HCT116 (cell line): ENCODE data around the gene DPH6.

Experiments used
- RAD21 ChIP-seq: IDR thresholded peaks from 2 replicates; pipeline ENCODE4 v1.6.1; 2012; ENCODE audit warnings: low read depth, mild to moderate bottlenecking
- REST ChIP-seq: IDR thresholded peaks from 2 replicates; pipeline ENCODE4 v1.6.1; 2012; ENCODE audit warnings: low read depth
- ZFX ChIP-seq: fragments of 450-650 bp; IDR thresholded peaks from 2 replicates; pipeline ENCODE4 v1.6.1; 2017
- TF ChIP-seq, protein P1 (sequence below), 3 experiments: fragments of 200-600 bp in 1 of 3; sonication (generic) in 1 of 3; IDR thresholded peaks in 2 of 3; conservative IDR thresholded peaks in 1 of 3; 2 replicates each; pipeline ENCODE4 v1.5.1; 2012 to 2017; ENCODE audit warnings: low read depth in 2 of 3, low read length in 2 of 3, antibody characterized with exemption in 1 of 3, borderline replicate concordance in 1 of 3, control low read depth in 1 of 3, mild to moderate bottlenecking in 1 of 3, mixed read lengths in 1 of 3, mixed run types in 1 of 3, moderate library complexity in 1 of 3; ENCODE audit not compliant: insufficient read depth in 1 of 3

DNA sequence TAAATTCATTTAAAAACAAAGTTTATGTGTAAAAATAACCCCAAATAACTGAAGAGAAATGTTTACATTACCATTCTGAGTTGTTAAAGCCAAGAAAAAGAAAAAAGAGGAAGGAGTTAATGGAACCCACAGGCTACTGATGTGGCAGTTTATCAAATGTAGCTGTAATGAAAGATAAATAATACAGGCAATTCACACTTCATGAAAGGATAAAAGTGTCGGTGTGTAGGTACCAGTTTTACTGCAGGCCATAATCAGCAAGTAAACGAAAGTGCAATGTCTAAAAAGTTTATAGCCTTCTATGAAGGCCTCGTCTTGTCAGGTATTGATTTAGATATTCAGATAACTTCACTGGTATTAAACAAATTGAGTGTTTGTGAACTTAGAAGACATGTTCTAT, 164.6 kb downstream of the DPH6 start:
- TF ChIP-seq ZFX (no peak), RAD21 (no peak), REST (no peak)
- TF ChIP-seq, protein P1, sequence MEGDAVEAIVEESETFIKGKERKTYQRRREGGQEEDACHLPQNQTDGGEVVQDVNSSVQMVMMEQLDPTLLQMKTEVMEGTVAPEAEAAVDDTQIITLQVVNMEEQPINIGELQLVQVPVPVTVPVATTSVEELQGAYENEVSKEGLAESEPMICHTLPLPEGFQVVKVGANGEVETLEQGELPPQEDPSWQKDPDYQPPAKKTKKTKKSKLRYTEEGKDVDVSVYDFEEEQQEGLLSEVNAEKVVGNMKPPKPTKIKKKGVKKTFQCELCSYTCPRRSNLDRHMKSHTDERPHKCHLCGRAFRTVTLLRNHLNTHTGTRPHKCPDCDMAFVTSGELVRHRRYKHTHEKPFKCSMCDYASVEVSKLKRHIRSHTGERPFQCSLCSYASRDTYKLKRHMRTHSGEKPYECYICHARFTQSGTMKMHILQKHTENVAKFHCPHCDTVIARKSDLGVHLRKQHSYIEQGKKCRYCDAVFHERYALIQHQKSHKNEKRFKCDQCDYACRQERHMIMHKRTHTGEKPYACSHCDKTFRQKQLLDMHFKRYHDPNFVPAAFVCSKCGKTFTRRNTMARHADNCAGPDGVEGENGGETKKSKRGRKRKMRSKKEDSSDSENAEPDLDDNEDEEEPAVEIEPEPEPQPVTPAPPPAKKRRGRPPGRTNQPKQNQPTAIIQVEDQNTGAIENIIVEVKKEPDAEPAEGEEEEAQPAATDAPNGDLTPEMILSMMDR (IDR thresholded peaks at IDR 0.05 in 2 of 3, conservative IDR thresholded peaks at IDR 0.05 in 1 of 3; ENCODE audit: borderline replicate concordance in 1 of 3, insufficient read depth in 1 of 3, low read depth in 2 of 3, low read length in 2 of 3), result no peak
